SK-N-SH (cell line): ENCODE measurements around the gene ULK3. TPM values are rescaled to one million over a fixed set of nuclear protein-coding genes. Genes with fewer than 3 reads are reported as not detected.

ENCODE experiments used
- CTCF ChIA-PET: fragments of 300-600, 350-600 bp; formaldehyde crosslinking; extraction: SDS; loops from one replicate; lab custom pipeline; 2021; lab: Yijun Ruan, JAX
- POLR2A ChIA-PET: fragments of 350-600 bp; sonication (Branson Sonifier 250); formaldehyde crosslinking; extraction: SDS; loops from one replicate; lab custom pipeline; 2020; ENCODE audit warnings: antibody characterized with exemption, inconsistent platforms; lab: Yijun Ruan, JAX
- DNase-seq: peaks from one replicate; pipeline ENCODE4 v3.0.0; 2012
- H2AFZ ChIP-seq: fragments of 200-600 bp; sonication (generic); 2 replicates; pipeline ENCODE4 v1.8.1; 2016; ENCODE audit warnings: antibody characterized with exemption, mild to moderate bottlenecking, low read depth
- H3F3A ChIP-seq: fragments of 200-600 bp; sonication (generic); replicated peaks from 2 replicates; pipeline ENCODE3; 2016; ENCODE audit warnings: antibody characterized with exemption, mild to moderate bottlenecking; ENCODE audit not compliant: insufficient read depth
- H3K27ac ChIP-seq, 2 experiments: fragments of 200-500 bp in 1 of 2; fragments of 200-600 bp in 1 of 2; sonication (Bioruptor generic) in 1 of 2; sonication (generic), shearing (Covaris generic) in 1 of 2; 2 replicates each; pipeline versions ENCODE4 v1.5.1 to v1.6.1; 2014 to 2016; ENCODE audit warnings: low read depth in 2 of 2, inconsistent platforms in 1 of 2, low read length in 1 of 2, mild to moderate bottlenecking in 1 of 2, mixed read lengths in 1 of 2
- H3K27me3 ChIP-seq: fragments of 200-600 bp; sonication (generic), shearing (Covaris generic); 2 replicates; pipeline ENCODE4 v1.6.1; 2016; ENCODE audit warnings: mixed run types; ENCODE audit not compliant: insufficient read depth
- H3K36me3 ChIP-seq, 2 experiments: fragments of 200-500 bp in 1 of 2; fragments of 200-600 bp in 1 of 2; sonication (Bioruptor generic) in 1 of 2; sonication (generic) in 1 of 2; replicated peaks in 1 of 2; 2 replicates each; pipeline versions ENCODE3 to v1.5.1; 2014 to 2016; ENCODE audit warnings: low read length in 1 of 2, mild to moderate bottlenecking in 1 of 2; ENCODE audit not compliant: insufficient read depth in 2 of 2, control insufficient read depth in 1 of 2
- H3K4me1 ChIP-seq, 2 experiments: fragments of 200-500 bp in 1 of 2; fragments of 200-600 bp in 1 of 2; sonication (Bioruptor generic) in 1 of 2; sonication (generic), shearing (Covaris generic) in 1 of 2; 2 replicates each; pipeline versions ENCODE4 v1.5.1 to v1.6.1; 2014 to 2016; ENCODE audit warnings: low read depth in 1 of 2, low read length in 1 of 2, mixed run types in 1 of 2; ENCODE audit not compliant: insufficient read depth in 2 of 2, control insufficient read depth in 1 of 2
- H3K4me2 ChIP-seq: fragments of 200-600 bp; sonication (generic), shearing (Covaris generic); 2 replicates; pipeline ENCODE4 v1.6.1; 2017; ENCODE audit warnings: mixed run types
- H3K4me3 ChIP-seq, 2 experiments: fragments of 200-500 bp in 1 of 2; fragments of 200-600 bp in 1 of 2; sonication (Bioruptor generic) in 1 of 2; sonication (generic), shearing (Covaris generic) in 1 of 2; 2 replicates each; pipeline versions ENCODE4 v1.5.1 to v1.8.1; 2014 to 2016; ENCODE audit warnings: low read depth in 2 of 2, inconsistent platforms in 1 of 2, low read length in 1 of 2, mild to moderate bottlenecking in 1 of 2, mixed read lengths in 1 of 2, moderate library complexity in 1 of 2
- H3K79me2 ChIP-seq: fragments of 200-600 bp; sonication (generic); 2 replicates; pipeline ENCODE4 v1.8.1; 2017; ENCODE audit warnings: mild to moderate bottlenecking; ENCODE audit not compliant: insufficient read depth
- H3K9ac ChIP-seq: fragments of 200-600 bp; sonication (generic); 2 replicates; pipeline ENCODE4 v1.6.1; 2017; ENCODE audit warnings: mixed run types
- H3K9me2 ChIP-seq: fragments of 200-600 bp; sonication (generic); 2 replicates; pipeline ENCODE4 v1.6.1; 2017; ENCODE audit warnings: mixed run types
- H3K9me3 ChIP-seq: fragments of 200-600 bp; sonication (generic); 2 replicates; pipeline ENCODE4 v1.6.1; 2017; ENCODE audit warnings: mixed run types, mild to moderate bottlenecking, moderate library complexity
- H4K20me1 ChIP-seq: fragments of 200-600 bp; sonication (generic); 2 replicates; pipeline ENCODE4 v1.6.1; 2017; ENCODE audit warnings: mild to moderate bottlenecking, mixed run types; ENCODE audit not compliant: insufficient read depth
- CTCF ChIP-seq: fragments of 200-600 bp; sonication (generic); IDR thresholded peaks from 2 replicates; pipeline ENCODE4 v1.6.1; 2017; ENCODE audit warnings: antibody characterized with exemption, mild to moderate bottlenecking, moderate library complexity
- EZH2phosphoT487 ChIP-seq: fragments of 200-600 bp; sonication (generic); IDR thresholded peaks from 2 replicates; pipeline ENCODE4 v1.6.1; 2017; ENCODE audit warnings: low read depth, mixed run types, mild to moderate bottlenecking, antibody characterized with exemption, moderate library complexity, borderline replicate concordance
- GABPA ChIP-seq: IDR thresholded peaks from 2 replicates; pipeline ENCODE4 v1.4.0; 2012; ENCODE audit warnings: low read depth, mild to moderate bottlenecking
- GATA2 ChIP-seq: sonication (generic); formaldehyde crosslinking; IDR thresholded peaks from 2 replicates; pipeline ENCODE4 v1.5.0; 2020; ENCODE audit warnings: mild to moderate bottlenecking, missing genetic modification reagents
- JUND ChIP-seq: IDR thresholded peaks from 2 replicates; pipeline ENCODE4 v1.4.0; 2012
- MAX ChIP-seq: IDR thresholded peaks from 2 replicates; pipeline ENCODE4 v1.4.0; 2012; ENCODE audit warnings: low read depth
- MEF2A ChIP-seq: IDR thresholded peaks from 2 replicates; pipeline ENCODE4 v1.4.0; 2012; ENCODE audit warnings: low read depth, borderline replicate concordance
- NFIC ChIP-seq: IDR thresholded peaks from 2 replicates; pipeline ENCODE4 v1.4.0; 2012; ENCODE audit warnings: borderline replicate concordance
- NRF1 ChIP-seq: IDR thresholded peaks from 2 replicates; pipeline ENCODE4 v1.6.1; 2012; ENCODE audit warnings: low read depth, mild to moderate bottlenecking, low read length
- PBX3 ChIP-seq: IDR thresholded peaks from 2 replicates; pipeline ENCODE4; 2012
- POLR2AphosphoS5 ChIP-seq: IDR thresholded peaks from 2 replicates; pipeline ENCODE4 v1.6.1; 2012; ENCODE audit warnings: low read depth, low read length
- RAD21 ChIP-seq: IDR thresholded peaks from 2 replicates; pipeline ENCODE4 v1.6.1; 2012; ENCODE audit warnings: mild to moderate bottlenecking, low read length
- RXRA ChIP-seq: IDR thresholded peaks from 2 replicates; pipeline ENCODE4 v1.4.0; 2012; ENCODE audit warnings: low read depth, mild to moderate bottlenecking, borderline replicate concordance
- TCF12 ChIP-seq: IDR thresholded peaks from 2 replicates; pipeline ENCODE4 v1.4.0; 2012
- WGBS: methylation state at CpG from one replicate; pipeline ENCODE4 v1.1.6; 2017; ENCODE audit warnings: low lambda C conversion rate; 5-methylcytosine and 5-hydroxymethylcytosine counted together
- polyA plus RNA-seq, 3 experiments: library from polyadenylated mRNA; depleted of rRNA; stranded (reverse); fragments of >200 nt; gene quantifications; 2 replicates each; pipeline ENCODE4 v1.2.3, GENCODE V29; 2012
- TF ChIP-seq, protein P1 (sequence below): IDR thresholded peaks from 2 replicates; pipeline ENCODE4 v1.4.0; 2012; ENCODE audit warnings: low read depth, borderline replicate concordance

The ULK3 gene
- polyA plus RNA-seq, 1 of the 3 experiments (the other 2 are of a cell fraction) = 41.3 TPM

DNA sequence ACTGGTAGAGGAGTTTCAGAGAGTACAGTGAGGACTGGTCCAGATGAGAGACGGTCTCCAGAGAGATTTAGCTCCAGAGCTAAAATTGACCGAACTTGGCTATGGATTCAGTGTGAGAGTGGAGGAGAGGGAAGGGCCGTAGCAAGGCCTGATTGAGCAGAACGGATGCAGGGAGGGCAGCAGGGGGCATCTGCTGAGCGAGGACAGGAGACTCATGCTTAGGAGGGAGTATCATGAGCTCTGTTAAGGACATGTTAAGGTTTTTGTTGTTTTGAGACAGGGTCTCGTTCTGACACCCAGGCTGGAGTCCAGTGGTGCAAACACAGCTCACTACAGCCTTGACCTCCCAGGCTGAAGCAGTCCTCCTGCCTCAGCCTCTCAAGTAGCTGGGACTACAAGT lies 38.0 kb downstream of the ULK3 start:
- Histone ChIP-seq H3K79me2 (no peaks in the 10 kb centered on the region), H3F3A (peaks cover 5% of the 10 kb centered on the region), H3K9ac (no peak overlapping the region), H3K27me3 (no peaks in the 10 kb centered on the region), H4K20me1 (peaks cover 9% of the 10 kb centered on the region; the same call in 1 of the 2 replicates), H3K27ac (no peak overlapping the region), H3K36me3 (peaks cover 0 to 38% of the 10 kb centered on the region in 2 experiments), H3K9me3 (no peaks in the 10 kb centered on the region), H3K4me2 (no peak overlapping the region), H3K4me1 (no peaks in the 10 kb centered on the region), H3K4me3 (no peak overlapping the region), H2AFZ (no peak overlapping the region), H3K9me2 (no peaks in the 10 kb centered on the region)
- 95% methylated on average over 5 of the region's 6 CpGs for WGBS
- no peak for DNase-seq
- POLR2A ChIA-PET = no interaction called here
- CTCF ChIA-PET = interaction anchor here (1.0 to 3.0 kb wide), 7 partner anchors 13 to 36 kb away, joined by 3 to 13 read pairs (median 6); partner anchors contain the start of gene CSK
- no peak for TF ChIP-seq MAX

GRCh38 chr15:74802862-74803447 lies 40.0 kb downstream of the ULK3 start:
- POLR2A ChIA-PET = no interaction called here
- H3K4me2 ChIP-seq = no peak overlapping the region
- no peak overlapping the region for H3K9ac ChIP-seq
- H4K20me1 ChIP-seq = peaks cover 23% of the 10 kb centered on the region; the same call in 1 of the 2 replicates
- H3K79me2 ChIP-seq = peaks cover under 1% of the 10 kb centered on the region; the same call in 1 of the 2 replicates
- no peak overlapping the region for H2AFZ ChIP-seq
- H3K9me3 ChIP-seq = no peaks in the 10 kb centered on the region
- no peaks in the 10 kb centered on the region for H3K27me3 ChIP-seq
- no peak for DNase-seq
- TF ChIP-seq CTCF (no peak), RAD21 (no peak), JUND (no peak), NRF1 (no peak), RXRA (no peak), GATA2 (no peak), GABPA (no peak), NFIC (no peak), TCF12 (no peak), EZH2phosphoT487 (no peak), POLR2AphosphoS5 (no peak), PBX3 (no peak), MEF2A (no peak)
- TF ChIP-seq, protein P1, sequence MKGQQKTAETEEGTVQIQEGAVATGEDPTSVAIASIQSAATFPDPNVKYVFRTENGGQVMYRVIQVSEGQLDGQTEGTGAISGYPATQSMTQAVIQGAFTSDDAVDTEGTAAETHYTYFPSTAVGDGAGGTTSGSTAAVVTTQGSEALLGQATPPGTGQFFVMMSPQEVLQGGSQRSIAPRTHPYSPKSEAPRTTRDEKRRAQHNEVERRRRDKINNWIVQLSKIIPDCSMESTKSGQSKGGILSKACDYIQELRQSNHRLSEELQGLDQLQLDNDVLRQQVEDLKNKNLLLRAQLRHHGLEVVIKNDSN = no peak
- no peaks in the 10 kb centered on the region for H3F3A ChIP-seq
- peaks cover 0 to 55% of the 10 kb centered on the region in 2 experiments for H3K36me3 ChIP-seq
- 92% methylated on average over 25 of the region's 31 CpGs for WGBS
- CTCF ChIA-PET = interaction anchor here (1.1 to 2.3 kb wide), 2 partner anchors 10 to 15 kb away, joined by 3 to 7 read pairs; no protein-coding TSS in a partner anchor
- no peaks in the 10 kb centered on the region for H3K9me2 ChIP-seq
- no peak overlapping the region for H3K27ac ChIP-seq
- no peaks in the 10 kb centered on the region for H3K4me1 ChIP-seq
- no peak overlapping the region; a peak in 1 of 4 replicates for H3K4me3 ChIP-seq
